Occipital lobe (tissue), 2 donors: Measurements from ENCODE around the gene SMYD3. TPM values are rescaled to one million over a fixed set of nuclear protein-coding genes. Genes with fewer than 3 reads are reported as not detected.
"Not testable (repeated sequence)": the region's sequence is repeated elsewhere in the genome, so short reads cannot be mapped to it uniquely, and the experiment has no call there.

Source experiments
- DNase-seq: peaks from one replicate; lab custom pipeline; 2025; lab: John Stamatoyannopoulos, UW
- total RNA-seq: library from RNA; depleted of rRNA; stranded (reverse); fragments of >200 nt; gene quantifications from one replicate; pipeline ENCODE4 v1.2.3, GENCODE V29; 2014

Gene SMYD3
- total RNA-seq, 1 donor from 2014 or later = 25.3 TPM

GRCh38 chr1:246355411-246356230 is 151.5 kb downstream of the SMYD3 start:
- no peak for DNase-seq

- DNase-seq = no peak
These were observed 155.4 kb downstream of the SMYD3 start for GRCh38 chr1:246351721-246352120.

- DNase-seq = no peak
These were observed 156.3 kb downstream of the SMYD3 start for GRCh38 chr1:246350745-246351144.

GRCh38 chr1:246343937-246344336 is 163.1 kb downstream of the SMYD3 start:
- DNase-seq = no peak

GRCh38 chr1:246343251-246343650 is 163.8 kb downstream of the SMYD3 start:
- no peak for DNase-seq

- no peak for DNase-seq
These were observed 168.5 kb downstream of the SMYD3 start for GRCh38 chr1:246338546-246338945.

GRCh38 chr1:246338098-246338497 is 169.0 kb downstream of the SMYD3 start:
- no peak for DNase-seq

GRCh38 chr1:246335151-246335550 is 171.9 kb downstream of the SMYD3 start:
- DNase-seq = no peak

- no peak for DNase-seq
These were observed 173.2 kb downstream of the SMYD3 start for GRCh38 chr1:246333855-246334254.

GRCh38 chr1:246332078-246332477 is 175.0 kb downstream of the SMYD3 start:
- DNase-seq = no peak

- no peak for DNase-seq
These were observed 177.2 kb downstream of the SMYD3 start for GRCh38 chr1:246329900-246330299.

GRCh38 chr1:246329292-246329691 is 177.8 kb downstream of the SMYD3 start:
- DNase-seq = not testable (repeated sequence)

- peak; percentile 33 for DNase-seq
These were observed 182.4 kb downstream of the SMYD3 start for GRCh38 chr1:246324711-246325110.

GRCh38 chr1:246324033-246324432 is 183.0 kb downstream of the SMYD3 start:
- DNase-seq = not testable (repeated sequence)

- DNase-seq = no peak
These were observed 186.8 kb downstream of the SMYD3 start for GRCh38 chr1:246320286-246320685.

- no peak for DNase-seq
These were observed 187.9 kb downstream of the SMYD3 start for GRCh38 chr1:246319083-246319714.

- DNase-seq = no peak
These were observed 188.5 kb downstream of the SMYD3 start for GRCh38 chr1:246318622-246319021.

GRCh38 chr1:246318036-246318359 is 189.1 kb downstream of the SMYD3 start:
- DNase-seq = no peak

- no peak for DNase-seq
These were observed 189.6 kb downstream of the SMYD3 start for GRCh38 chr1:246317332-246318035.

GRCh38 chr1:246311461-246311860 is 195.6 kb downstream of the SMYD3 start:
- DNase-seq = no peak

- no peak for DNase-seq
These were observed 197.7 kb downstream of the SMYD3 start for GRCh38 chr1:246309247-246309884.

GRCh38 chr1:246308533-246309075 is 198.5 kb downstream of the SMYD3 start:
- DNase-seq = no peak
